NCI-H345 (cell line): ENCODE data around the gene ADAMTS2.
"Not testable (repeated sequence)": the region's sequence is repeated elsewhere in the genome, so short reads cannot be mapped to it uniquely, and the experiment has no call there.

Experiments
- DNase-seq: peaks from one replicate; lab custom pipeline; 2025; lab: John Stamatoyannopoulos, UW

Gene ADAMTS2

GRCh38 chr5:179111267-179112207, 233.7 kb downstream of the ADAMTS2 start:
- no peak for DNase-seq

- DNase-seq, result no peak
Observed at GRCh38 chr5:179110528-179110927, 234.7 kb downstream of the ADAMTS2 start.

GRCh38 chr5:179101282-179101681, 244.0 kb downstream of the ADAMTS2 start:
- not testable (repeated sequence) for DNase-seq

- DNase-seq, result no peak
Observed at GRCh38 chr5:179089502-179089901, 255.8 kb downstream of the ADAMTS2 start.

GRCh38 chr5:179080724-179081123, 264.5 kb downstream of the ADAMTS2 start:
- DNase-seq, result no peak

- no peak for DNase-seq
Observed at GRCh38 chr5:179079165-179079987, 265.9 kb downstream of the ADAMTS2 start.

GRCh38 chr5:179065703-179066102, 279.6 kb downstream of the ADAMTS2 start:
- no peak for DNase-seq

GRCh38 chr5:179061025-179061424, 284.2 kb downstream of the ADAMTS2 start:
- DNase-seq, result no peak
